OCI-LY7 (cell line): ENCODE results near the gene KLK10. TPM values are rescaled to one million over a fixed set of nuclear protein-coding genes. Genes with fewer than 3 reads are reported as not detected.

Experiments used
- BruUV-seq: library from RNA; stranded (reverse); fragments of 400-500 nt; replicated peaks from 2 replicates; lab custom pipeline; 2021; lab: Mats Ljungman, UMichigan
- CTCF ChIA-PET: fragments of 300-600 bp; sonication (Branson Sonifier 250); formaldehyde crosslinking; loops from one replicate; lab custom pipeline; 2022; ENCODE audit warnings: antibody characterized with exemption; ENCODE audit not compliant: unreplicated experiment; lab: Charles Lee
- POLR2A ChIA-PET: fragments of 300-600 bp; sonication (Branson Sonifier 250); formaldehyde crosslinking; loops from one replicate; lab custom pipeline; 2022; ENCODE audit warnings: antibody characterized with exemption; lab: Charles Lee
- DNase-seq: peaks from one replicate; pipeline ENCODE4 v3.0.0-alpha.2; 2015; ENCODE audit warnings: low spot score
- H2AFZ ChIP-seq: fragments of 200-600 bp; sonication (generic), shearing (Covaris generic); 2 replicates; pipeline ENCODE4 v1.6.1; 2014; ENCODE audit warnings: mild to moderate bottlenecking, antibody characterized with exemption, low read length, moderate library complexity
- H3K27ac ChIP-seq: fragments of 200-600 bp; sonication (generic); 2 replicates; pipeline ENCODE4 v1.5.1; 2014; ENCODE audit warnings: mixed run types, low read depth, mild to moderate bottlenecking, moderate library complexity, low read length, inconsistent platforms; ENCODE audit not compliant: poor library complexity, severe bottlenecking
- H3K36me3 ChIP-seq: fragments of 200-600 bp; sonication (generic); 2 replicates; pipeline ENCODE4 v1.6.1; 2014; ENCODE audit warnings: mild to moderate bottlenecking, antibody characterized with exemption, low read length, moderate library complexity, mixed read lengths; ENCODE audit not compliant: insufficient read depth
- H3K4me1 ChIP-seq: fragments of 200-600 bp; sonication (generic); 2 replicates; pipeline ENCODE4 v1.5.1; 2014; ENCODE audit warnings: mild to moderate bottlenecking, low read length; ENCODE audit not compliant: insufficient read depth, poor library complexity, severe bottlenecking
- H3K4me2 ChIP-seq: fragments of 200-600 bp; sonication (generic); 2 replicates; pipeline ENCODE4 v1.6.1; 2014; ENCODE audit warnings: mild to moderate bottlenecking, low read length
- H3K4me3 ChIP-seq: fragments of 200-600 bp; sonication (generic); 2 replicates; pipeline ENCODE4 v1.5.1; 2014; ENCODE audit warnings: mild to moderate bottlenecking, low read depth, low read length; ENCODE audit not compliant: poor library complexity, severe bottlenecking
- H3K79me2 ChIP-seq: fragments of 200-600 bp; sonication (generic); 2 replicates; pipeline ENCODE4 v1.6.1; 2016; ENCODE audit warnings: low read depth, mild to moderate bottlenecking, low read length, moderate library complexity, mixed read lengths; ENCODE audit not compliant: insufficient read depth
- H3K9me2 ChIP-seq: fragments of 200-600 bp; sonication (generic); 2 replicates; pipeline ENCODE4 v1.6.1; 2016; ENCODE audit warnings: mild to moderate bottlenecking, low read length, mixed read lengths; ENCODE audit not compliant: insufficient read depth
- H3K9me3 ChIP-seq: fragments of 200-600 bp; sonication (generic); 2 replicates; pipeline ENCODE4 v1.6.1; 2014; ENCODE audit warnings: mild to moderate bottlenecking, mixed run types, low read length, mixed read lengths
- H4K20me1 ChIP-seq: fragments of 200-600 bp; sonication (generic); 2 replicates; pipeline ENCODE4 v1.6.1; 2014; ENCODE audit warnings: mild to moderate bottlenecking, antibody characterized with exemption, low read length, moderate library complexity, mixed read lengths; ENCODE audit not compliant: insufficient read depth
- CTCF ChIP-seq: fragments of 200-600 bp; sonication (generic); conservative IDR thresholded peaks from 2 replicates; pipeline ENCODE4 v1.5.1; 2014; ENCODE audit warnings: mild to moderate bottlenecking, antibody characterized with exemption, low read length, moderate library complexity, mixed read lengths
- EZH2phosphoT487 ChIP-seq: fragments of 200-600 bp; sonication (generic); IDR thresholded peaks from 2 replicates; pipeline ENCODE4 v1.6.1; 2018; ENCODE audit warnings: low read depth, borderline replicate concordance, mild to moderate bottlenecking, mixed run types, antibody characterized with exemption, low read length, moderate library complexity, mixed read lengths
- intact Hi-C: fragments of 100-400 bp; cut with micrococcal nuclease; formaldehyde crosslinking; loops from one replicate; pipeline ENCODE4 v1.10.0; 2022; ENCODE audit not compliant: unreplicated experiment
- total RNA-seq, 2 experiments: library from RNA; depleted of rRNA in 1 of 2; stranded (reverse); fragments of >200 nt in 1 of 2; shearing (Covaris generic) in 1 of 2; gene quantifications; 2 replicates each; pipeline ENCODE4 v1.2.3, GENCODE V29; 2014 to 2022

The KLK10 gene
- total RNA-seq, 2 experiments from 2014 or later = not detected

- no peaks in the 10 kb centered on the region for H3K36me3 ChIP-seq
- TF ChIP-seq CTCF (no peak), EZH2phosphoT487 (no peak)
- H3K4me3 ChIP-seq = no peak overlapping the region
- H3K4me1 ChIP-seq = no peaks in the 10 kb centered on the region
- H3K9me2 ChIP-seq = no peaks in the 10 kb centered on the region
- no peak overlapping the region for H3K4me2 ChIP-seq
- no peak for DNase-seq
- no peaks in the 10 kb centered on the region for H3K9me3 ChIP-seq
- intact Hi-C loops = no loop called here
- H3K27ac ChIP-seq = no peak overlapping the region
- CTCF ChIA-PET = no interaction called here
- no peaks in the 10 kb centered on the region for H4K20me1 ChIP-seq
- no TSS peak for BruUV-seq
- POLR2A ChIA-PET = no interaction called here
- no peak overlapping the region for H2AFZ ChIP-seq
- no peaks in the 10 kb centered on the region for H3K79me2 ChIP-seq
These were observed 50.6 kb downstream of the KLK10 start for GRCh38 chr19:50968716-50969412.

GRCh38 chr19:50967929-50968715 lies 51.4 kb downstream of the KLK10 start:
- BruUV-seq = no TSS peak
- POLR2A ChIA-PET = no interaction called here
- no peak overlapping the region for H3K4me2 ChIP-seq
- H3K27ac ChIP-seq = no peak overlapping the region
- no peaks in the 10 kb centered on the region for H3K36me3 ChIP-seq
- no peak overlapping the region for H2AFZ ChIP-seq
- H3K9me3 ChIP-seq = no peaks in the 10 kb centered on the region
- CTCF ChIA-PET = no interaction called here
- H3K79me2 ChIP-seq = no peaks in the 10 kb centered on the region
- TF ChIP-seq CTCF (no peak), EZH2phosphoT487 (no peak)
- no peaks in the 10 kb centered on the region for H4K20me1 ChIP-seq
- intact Hi-C loops = no loop called here
- no peak overlapping the region for H3K4me3 ChIP-seq
- DNase-seq = no peak
- H3K4me1 ChIP-seq = no peaks in the 10 kb centered on the region
- no peaks in the 10 kb centered on the region for H3K9me2 ChIP-seq

DNA sequence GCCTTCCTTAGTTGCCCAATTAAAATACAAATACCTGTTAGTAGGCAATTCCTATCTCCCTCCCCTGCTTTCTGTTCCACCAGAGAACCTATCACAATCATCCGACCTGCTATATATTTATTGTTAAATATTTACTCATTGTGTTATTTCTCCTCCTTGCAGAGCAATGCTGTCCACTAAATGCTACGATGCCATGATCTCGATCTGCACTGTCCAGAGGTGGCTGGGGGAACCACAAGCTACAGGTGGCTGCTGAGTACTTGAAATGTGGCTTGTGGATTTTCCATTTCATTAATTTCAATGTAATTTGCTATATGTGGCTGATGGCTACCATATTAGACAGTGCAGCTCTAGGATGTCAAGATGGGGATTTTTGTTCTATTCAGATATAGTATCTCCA lies 55.2 kb downstream of the KLK10 start:
- Histone ChIP-seq H3K79me2 (no peaks in the 10 kb centered on the region), H3K27ac (no peak overlapping the region), H3K9me2 (no peaks in the 10 kb centered on the region), H3K4me1 (no peaks in the 10 kb centered on the region), H3K9me3 (no peaks in the 10 kb centered on the region), H3K4me3 (no peak overlapping the region), H3K4me2 (no peak overlapping the region), H2AFZ (no peak overlapping the region), H3K36me3 (no peaks in the 10 kb centered on the region), H4K20me1 (no peaks in the 10 kb centered on the region)
- DNase-seq = no peak
- BruUV-seq = no TSS peak
- ChIA-PET POLR2A (no interaction called here), CTCF (no interaction called here)
- TF ChIP-seq CTCF = no peak
- no peak for TF ChIP-seq EZH2phosphoT487
- intact Hi-C loops = no loop called here
